HG03457 (cell line): Measurements from ENCODE around the gene PYM1.
"Not testable (repeated sequence)": the region's sequence is repeated elsewhere in the genome, so short reads cannot be mapped to it uniquely, and the experiment has no call there.

Source experiments
- ATAC-seq: cut with Tn5 transposase; IDR thresholded peaks from one replicate; pipeline ENCODE4 v1.9.1; 2021; ENCODE audit warnings: moderate number of reproducible peaks; ENCODE audit not compliant: unreplicated experiment

Gene PYM1

GRCh38 chr12:55940065-55940732 is 12.5 kb upstream of the PYM1 start:
- peak; percentile 86 for ATAC-seq

- ATAC-seq: no peak
These were observed 11.3 kb upstream of the PYM1 start for GRCh38 chr12:55938826-55939501.

GRCh38 chr12:55937981-55938380 is 10.3 kb upstream of the PYM1 start:
- no peak for ATAC-seq

- ATAC-seq: no peak
These were observed 8.1 kb upstream of the PYM1 start for GRCh38 chr12:55935738-55936151.

- no peak for ATAC-seq
These were observed 7.1 kb upstream of the PYM1 start for GRCh38 chr12:55934773-55935172.

- no peak for ATAC-seq
These were observed 6.4 kb upstream of the PYM1 start for GRCh38 chr12:55933799-55934742.

GRCh38 chr12:55933169-55933798 is 5.6 kb upstream of the PYM1 start:
- ATAC-seq: no peak

- ATAC-seq: no peak
These were observed 4.8 kb upstream of the PYM1 start for GRCh38 chr12:55932551-55932910.

- no peak for ATAC-seq
These were observed 4.3 kb upstream of the PYM1 start for GRCh38 chr12:55931780-55932550.

- no peak for ATAC-seq
These were observed 3.7 kb upstream of the PYM1 start for GRCh38 chr12:55931317-55931779.

- no peak for ATAC-seq
These were observed 3.1 kb upstream of the PYM1 start, which contains the start of gene DGKA for GRCh38 chr12:55930771-55931316. DGKA (plus strand) TSS chr12:55931162; CDS start chr12:55936504, 5,342 bp downstream.

- ATAC-seq: peak; percentile 39
These were observed 1.7 kb upstream of the PYM1 start for GRCh38 chr12:55929306-55929791.

- peak; percentile 29 for ATAC-seq
These were observed 731 bp downstream of the PYM1 start for GRCh38 chr12:55926738-55927587.

GRCh38 chr12:55925870-55926737 is 1.6 kb downstream of the PYM1 start:
- ATAC-seq: no peak

- ATAC-seq: no peak
These were observed 2.3 kb downstream of the PYM1 start for GRCh38 chr12:55925371-55925770.

- ATAC-seq: not testable (repeated sequence)
These were observed 4.0 kb downstream of the PYM1 start for GRCh38 chr12:55923648-55924047.

- no peak for ATAC-seq
These were observed 5.6 kb downstream of the PYM1 start for GRCh38 chr12:55922126-55922525.

- ATAC-seq: not testable (repeated sequence)
These were observed 8.7 kb downstream of the PYM1 start for GRCh38 chr12:55919032-55919431.
